Measurements from ENCODE around the gene THPO.
A peak's percentile ranks its signal among the peaks of the same experiment; 100 is the strongest.

The THPO gene

GRCh38 chr3:184361932-184362667, 15.9 kb downstream of the THPO start:
- DNase-seq = peak; percentile 64

DNA sequence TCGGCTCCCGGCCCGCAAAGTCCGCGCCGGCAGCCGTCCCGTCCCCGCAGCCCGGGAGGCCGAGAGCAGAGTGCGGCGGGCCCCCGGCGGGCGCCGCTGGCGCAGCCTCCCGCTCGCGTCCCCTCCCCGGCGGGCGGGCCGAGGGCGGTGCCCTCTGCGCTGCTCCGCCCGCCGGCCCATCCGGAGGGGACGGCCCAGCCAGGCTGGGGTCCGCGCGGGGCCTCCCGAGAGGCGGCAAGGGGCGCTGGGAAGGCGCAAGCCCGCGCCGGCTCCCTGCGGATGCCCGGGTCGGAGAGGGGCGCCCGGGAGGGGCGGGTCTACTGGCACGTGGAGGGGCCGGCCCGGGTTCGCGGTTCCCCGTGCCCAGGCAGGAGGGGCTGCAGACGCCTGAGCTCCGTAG, 16.5 kb downstream of the THPO start, which contains the start of the genes CLCN2 and POLR2H:
TSS of gene CLCN2 (minus strand) at position 74 of the 400 bp plus-strand sequence. CDS start 126 bp downstream, outside the sequence.
TSS of gene POLR2H (plus strand) at position 179 of the 400 bp plus-strand sequence. CDS start 1,783 bp downstream, outside the sequence.
- DNase-seq = no peak

DNA sequence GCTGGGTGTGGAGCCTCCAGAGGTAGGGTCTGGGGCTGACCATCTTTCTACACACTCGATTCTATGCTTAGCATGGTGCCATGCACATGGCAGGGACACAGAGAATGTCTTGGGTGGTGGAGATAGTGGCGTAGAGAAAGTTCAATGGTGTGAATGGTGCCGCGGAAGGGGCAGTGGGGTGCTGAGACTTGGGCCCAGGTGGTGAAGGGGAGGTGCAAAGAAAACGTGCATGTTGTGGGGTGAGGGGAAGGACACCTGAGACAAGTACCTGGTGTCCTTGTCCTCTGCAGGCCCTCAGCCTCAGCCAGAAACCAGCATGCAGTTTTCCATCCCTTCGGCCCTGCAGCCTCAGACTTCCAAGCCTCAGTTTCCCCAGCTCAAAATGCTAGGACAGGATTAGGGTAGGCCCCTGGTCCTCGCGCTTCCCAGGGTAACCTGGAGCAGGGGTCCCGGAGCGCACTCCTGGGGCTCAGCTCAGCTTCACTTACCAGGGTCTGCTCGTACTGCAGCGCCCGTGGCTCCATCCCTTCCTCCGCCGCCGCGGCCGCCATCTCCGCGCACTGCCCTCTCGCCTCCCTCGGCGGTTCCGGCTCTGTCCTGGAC, 17.0 kb downstream of the THPO start:
- DNase-seq = no peak

GRCh38 chr3:184360070-184360928, 17.7 kb downstream of the THPO start:
- DNase-seq = no peak

DNA sequence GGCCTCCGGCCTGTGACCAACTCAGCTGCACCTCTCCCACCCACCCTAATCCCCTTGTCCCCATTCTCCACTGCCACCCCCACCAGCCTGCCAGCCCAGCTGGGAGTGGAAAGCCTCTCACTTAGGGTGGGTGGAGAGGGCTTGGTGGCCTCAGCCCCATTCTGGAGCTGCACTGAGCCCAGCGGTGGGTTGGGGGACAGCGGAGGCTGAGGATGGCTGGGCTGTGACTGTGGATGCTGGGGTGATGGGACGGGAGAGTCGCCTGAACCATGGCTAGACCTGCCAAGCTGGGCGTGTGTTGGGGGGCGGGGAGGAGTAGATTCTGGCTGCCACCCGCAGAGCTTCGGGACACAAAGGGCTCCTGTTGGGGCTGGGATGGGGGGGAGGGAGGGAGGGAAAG, 18.4 kb downstream of the THPO start:
- DNase-seq = no peak

GRCh38 chr3:184358921-184359350, 19.1 kb downstream of the THPO start:
- DNase-seq = no peak

- DNase-seq = no peak
Observed at GRCh38 chr3:184358124-184358767, 19.8 kb downstream of the THPO start.

DNA sequence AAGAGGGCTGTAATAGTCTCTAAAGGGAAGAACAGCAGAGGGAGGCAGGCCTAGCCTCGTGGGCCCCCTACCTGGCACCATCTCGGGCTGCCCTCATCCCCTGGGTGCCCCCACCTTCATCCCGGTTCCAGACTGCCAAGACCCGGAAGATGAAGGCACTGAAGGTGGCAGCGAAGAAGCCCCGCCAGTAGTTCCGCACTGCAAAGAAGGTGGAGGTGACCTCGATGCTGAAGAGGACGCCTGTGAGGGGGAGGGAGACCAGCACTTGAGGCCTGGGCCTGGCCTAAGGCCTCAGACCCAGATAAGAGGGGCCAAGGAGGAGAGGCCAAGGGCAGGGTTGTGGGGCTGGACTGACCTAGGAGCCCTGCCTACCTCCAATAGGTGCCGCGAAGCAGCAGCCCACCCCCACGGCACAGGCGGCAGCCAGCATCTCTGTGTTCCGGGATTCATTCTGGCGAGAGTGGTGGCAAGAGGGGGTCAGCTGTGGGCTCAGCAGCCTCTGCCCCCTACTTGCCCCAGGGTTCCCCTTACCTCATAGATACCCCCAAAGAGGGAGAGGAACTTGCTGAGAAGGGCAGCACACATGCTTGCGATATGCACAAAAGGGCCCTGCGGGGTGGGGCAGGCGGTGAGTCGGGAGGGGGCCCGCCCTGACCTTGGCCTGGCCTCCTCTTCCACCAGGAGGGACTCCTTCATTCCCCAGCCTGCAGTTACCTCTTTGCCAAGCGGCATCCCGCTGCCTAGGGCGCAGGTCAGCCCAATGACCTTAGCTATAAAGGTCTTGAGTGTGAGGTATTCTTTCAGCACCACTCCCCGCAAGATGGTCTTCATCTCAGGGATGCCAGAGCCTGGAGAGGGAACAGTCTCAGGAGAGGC, 20.5 kb downstream of the THPO start:
- DNase-seq = no peak

DNA sequence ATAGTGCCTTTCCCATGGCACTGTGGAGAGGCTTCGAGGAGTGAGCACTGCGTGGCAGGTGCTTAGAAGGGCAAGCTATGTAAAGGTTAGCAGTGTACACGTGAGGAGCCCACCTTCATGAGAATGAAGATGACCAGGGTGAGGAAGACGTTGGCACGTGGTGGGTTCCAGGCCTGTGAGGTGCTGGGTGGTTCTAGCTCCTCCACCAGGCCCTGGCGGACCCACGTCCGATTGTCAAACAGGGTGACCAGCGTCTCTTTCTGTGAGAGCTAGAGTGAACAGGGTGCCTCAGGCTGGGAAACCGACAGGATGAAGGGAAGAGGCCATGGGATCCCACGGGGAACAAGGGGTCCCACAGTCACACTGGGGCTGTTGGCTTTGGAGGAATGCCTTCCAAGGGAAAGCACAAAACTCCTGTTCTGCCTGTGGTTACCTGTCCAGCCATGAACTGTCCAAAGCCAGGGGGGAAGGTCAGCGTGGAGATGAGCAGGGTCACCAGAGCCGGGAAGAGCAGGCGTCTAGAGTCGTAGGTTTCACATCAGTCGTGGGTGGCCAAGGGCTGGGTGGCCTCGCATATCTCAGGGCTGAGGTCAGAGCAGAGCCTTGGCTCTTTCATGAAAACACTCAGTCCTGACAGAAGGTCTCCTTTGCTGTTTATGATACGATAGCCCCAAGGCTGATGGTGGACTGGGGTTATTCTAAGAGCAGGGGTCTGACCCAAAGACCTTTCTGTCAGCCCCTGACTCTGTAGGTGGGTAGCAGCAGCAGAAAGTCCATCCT, 22.6 kb downstream of the THPO start:
- DNase-seq = no peak

DNA sequence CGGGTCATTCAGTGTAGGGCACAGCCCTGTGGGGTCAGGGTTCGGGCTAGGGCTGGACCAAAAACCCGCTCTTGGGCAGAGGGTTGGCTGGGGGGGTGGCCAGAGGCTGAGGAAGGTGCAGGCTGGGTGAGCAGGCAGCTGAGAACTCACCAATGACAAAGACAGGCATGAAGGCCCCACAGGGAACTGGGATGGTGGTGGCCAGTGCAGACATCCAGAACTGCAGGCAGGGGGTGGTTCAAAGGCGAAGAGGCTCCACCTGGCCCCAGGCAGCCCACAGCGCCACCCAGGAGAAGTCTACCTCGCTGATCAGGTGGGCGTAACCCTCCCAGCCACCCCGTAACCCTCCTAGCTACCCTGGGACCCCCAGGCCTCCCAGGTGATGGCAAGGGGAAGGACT, 23.3 kb downstream of the THPO start:
- DNase-seq = no peak

DNA sequence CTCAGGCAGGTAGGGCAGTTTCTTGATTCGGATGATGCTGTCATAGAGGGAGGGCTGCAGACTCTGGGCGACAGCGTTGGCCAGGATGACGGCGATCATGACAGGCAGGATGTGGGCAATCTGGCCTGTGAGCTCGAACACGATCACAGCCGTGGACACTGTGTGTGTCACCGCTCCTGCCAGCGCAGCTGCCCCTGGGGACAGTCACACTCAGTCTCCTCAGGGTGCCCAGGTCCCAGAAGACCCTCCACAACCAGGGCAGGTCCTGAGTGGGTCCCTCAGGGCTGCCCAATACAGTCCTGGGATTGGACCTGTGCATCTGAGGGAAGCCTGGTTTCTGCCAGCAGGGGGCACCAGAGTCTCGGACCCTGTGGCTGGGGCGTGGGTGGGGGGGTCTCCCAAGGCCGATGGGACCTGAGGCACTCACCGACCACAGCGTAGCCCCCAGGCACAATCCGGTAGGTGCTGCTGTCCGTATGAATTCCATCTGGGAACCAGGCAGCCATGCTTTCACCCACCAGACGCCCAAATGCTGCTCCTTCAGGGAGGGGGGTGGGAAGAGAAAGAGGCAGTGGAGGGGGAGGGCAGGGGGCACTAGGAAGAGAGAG, 23.8 kb downstream of the THPO start:
- DNase-seq = peak; percentile 32

DNA sequence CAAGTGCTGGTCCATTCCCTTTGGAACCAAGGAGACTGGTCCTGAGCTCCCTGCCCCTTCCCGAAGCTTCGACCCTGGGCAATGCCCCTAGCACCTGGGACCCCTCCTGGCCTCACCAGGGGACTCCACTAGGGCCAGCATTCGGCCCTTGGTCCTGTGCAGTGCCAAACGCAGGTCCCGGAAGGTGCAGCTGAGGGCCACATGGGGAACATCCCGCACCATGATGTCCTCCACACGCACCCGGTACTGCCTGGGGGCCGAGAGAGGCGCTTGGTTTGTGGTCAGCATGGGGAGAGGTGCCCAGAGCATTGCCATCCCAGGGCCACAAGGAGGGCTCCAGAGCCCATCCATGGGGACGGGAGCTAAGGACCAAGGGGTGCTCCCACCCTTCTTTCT, 24.5 kb downstream of the THPO start:
- DNase-seq = no peak

- DNase-seq = no peak
Observed at GRCh38 chr3:184352897-184353545, 25.0 kb downstream of the THPO start.

GRCh38 chr3:184352149-184352785, 25.7 kb downstream of the THPO start:
- DNase-seq = no peak

- no peak for DNase-seq
Observed at GRCh38 chr3:184351511-184352148, 26.4 kb downstream of the THPO start.

GRCh38 chr3:184350618-184351017, 27.4 kb downstream of the THPO start:
- DNase-seq = no peak

GRCh38 chr3:184349563-184350470, 28.2 kb downstream of the THPO start:
- DNase-seq = no peak

DNA sequence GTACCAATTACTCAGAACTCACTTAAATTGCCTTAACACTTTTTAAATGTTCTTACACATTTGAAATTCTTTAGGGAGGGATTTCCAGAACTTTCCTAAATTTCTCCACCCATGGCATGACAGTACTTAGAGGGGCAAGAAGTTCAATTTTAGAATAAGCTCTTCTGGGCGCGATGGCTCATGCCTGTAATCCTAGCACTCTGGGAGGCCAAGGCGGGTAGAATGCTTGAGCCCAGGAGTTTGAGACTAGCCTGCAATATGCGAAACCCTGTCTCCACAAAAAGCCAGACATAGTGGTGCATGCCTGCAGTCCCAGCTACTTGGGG, 30.0 kb downstream of the THPO start:
- no peak for DNase-seq

Data from NCI-H1694 (cell line).